Esophagus (tissue), 2 donors: ENCODE results near the gene PDZRN3. TPM values are rescaled to one million over a fixed set of nuclear protein-coding genes. Genes with fewer than 3 reads are reported as not detected.
A peak's percentile ranks its signal among the peaks of the same experiment; 100 is the strongest.

Experiments
- H3K27ac ChIP-seq, 2 donors: one replicate each; pipeline ENCODE4 v1.5.1; 2013; ENCODE audit warnings: low read depth in 2 of 2, mild to moderate bottlenecking in 2 of 2, inconsistent platforms in 1 of 2, low read length in 1 of 2, moderate library complexity in 1 of 2
- H3K27me3 ChIP-seq, 2 donors: one replicate each; pipeline ENCODE4 v1.6.1; 2013; ENCODE audit warnings: low read length in 2 of 2, control low read depth in 1 of 2, mild to moderate bottlenecking in 1 of 2; ENCODE audit not compliant: insufficient read depth in 2 of 2, control insufficient read depth in 1 of 2
- H3K36me3 ChIP-seq, 2 donors: one replicate each; pipeline ENCODE4 v1.6.1; 2013; ENCODE audit warnings: low read length in 1 of 2; ENCODE audit not compliant: control insufficient read depth in 2 of 2, insufficient read depth in 2 of 2
- H3K4me1 ChIP-seq, 2 donors: one replicate each; pipeline ENCODE4 v1.6.1; 2013; ENCODE audit warnings: low read length in 1 of 2; ENCODE audit not compliant: control insufficient read depth in 2 of 2, insufficient read depth in 2 of 2
- H3K4me3 ChIP-seq, 2 donors: one replicate each; pipeline ENCODE4 v1.5.1; 2013; ENCODE audit warnings: low read length in 2 of 2, mild to moderate bottlenecking in 2 of 2, low read depth in 1 of 2, moderate library complexity in 1 of 2
- H3K9me3 ChIP-seq, 2 donors: one replicate each; pipeline ENCODE4 v1.6.1; 2013; ENCODE audit warnings: mild to moderate bottlenecking in 2 of 2, low read depth in 1 of 2, low read length in 1 of 2, moderate library complexity in 1 of 2; ENCODE audit not compliant: control insufficient read depth in 2 of 2, insufficient read depth in 1 of 2
- WGBS, 2 donors: extraction: QIAGEN DNeasy Blood & Tissue Kit; methylation state at CpG; one replicate each; pipeline ENCODE4 v1.1.7; 2013; 5-methylcytosine and 5-hydroxymethylcytosine counted together
- polyA plus RNA-seq, 2 donors: library from polyadenylated mRNA; stranded (reverse); fragments of 200-250 nt; gene quantifications; one replicate each; pipeline ENCODE4 v1.2.3, GENCODE V29; 2013
- donor health status: healthy with polysubstance abuse.
- donor health status: Bipolar disorder and iron deficiency.

PDZRN3 gene
- polyA plus RNA-seq, 2 donors: 13.9 to 17.2 TPM

DNA sequence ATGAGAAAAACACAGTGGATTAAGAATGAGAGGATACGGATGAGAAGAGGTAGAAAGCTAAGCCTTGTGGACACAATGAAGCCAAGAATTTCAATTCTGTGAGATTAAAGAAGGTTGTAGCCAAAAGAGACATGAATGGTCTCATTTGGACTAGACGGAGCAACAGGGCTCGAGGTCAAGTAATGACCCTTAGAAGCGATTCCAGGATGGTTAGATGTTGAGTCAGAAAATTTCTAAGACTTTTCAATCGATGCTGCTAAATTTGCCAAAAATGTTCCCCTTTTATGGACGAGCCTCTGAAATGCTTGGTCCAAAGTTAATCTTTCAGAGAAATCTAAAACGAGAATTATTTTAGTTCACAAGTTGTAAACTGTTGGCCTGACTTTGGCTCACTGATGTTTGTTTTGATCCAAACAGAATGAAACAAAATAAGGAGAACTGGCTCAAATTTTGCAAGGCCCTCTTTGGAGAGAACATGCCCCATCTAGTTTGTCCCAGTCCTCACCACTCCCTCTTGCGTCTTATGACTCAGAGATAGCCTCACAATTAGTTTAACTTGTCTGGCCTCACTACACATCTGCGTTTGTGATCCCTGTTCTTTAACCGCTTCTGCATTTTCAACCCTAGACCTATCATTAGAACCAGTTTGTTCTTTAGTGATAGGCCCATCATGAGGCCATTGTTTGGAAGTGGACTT, 235.5 kb downstream of the PDZRN3 start:
- peaks cover 0 to 9% of the 10 kb centered on the region in 2 donors for H3K9me3 ChIP-seq
- WGBS, 2 donors: 59 to 76% methylated on average over 10 of the region's 10 CpGs
- H3K27me3 ChIP-seq: no peaks in the 10 kb centered on the region
- H3K27ac ChIP-seq: peak overlapping the region in 1 of 2 donors; percentile 22
- peaks cover 0 to 11% of the 10 kb centered on the region in 2 donors for H3K36me3 ChIP-seq
- H3K4me3 ChIP-seq: no peak overlapping the region
- peaks cover 0 to 3% of the 10 kb centered on the region in 2 donors for H3K4me1 ChIP-seq

DNA sequence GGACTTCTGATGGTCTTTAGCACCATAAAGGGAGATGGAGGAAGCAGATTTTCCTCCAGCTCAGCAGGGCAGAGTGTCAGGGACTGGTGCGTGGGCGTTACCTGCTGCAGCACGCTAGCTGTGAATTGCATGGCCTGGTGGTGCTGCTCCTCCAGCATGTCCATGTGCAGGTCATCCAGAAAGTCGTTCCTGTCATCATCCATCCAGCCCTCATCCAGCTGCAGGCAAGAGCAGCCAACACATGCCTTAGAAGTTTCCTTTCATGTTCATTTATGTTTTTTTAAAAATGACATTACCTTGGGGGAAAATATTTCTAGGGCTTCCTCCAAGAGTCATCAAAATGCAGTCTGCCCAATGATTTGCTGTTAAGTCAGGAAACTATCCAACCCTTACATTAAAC, 239.2 kb downstream of the PDZRN3 start:
- WGBS, 2 donors: 64 to 73% methylated on average over 4 of the region's 4 CpGs
- H3K36me3 ChIP-seq: peaks cover 0 to 19% of the 10 kb centered on the region in 2 donors
- peaks cover 0 to 3% of the 10 kb centered on the region in 2 donors for H3K4me1 ChIP-seq
- peaks cover 0 to 16% of the 10 kb centered on the region in 2 donors for H3K9me3 ChIP-seq
- no peak overlapping the region for H3K27ac ChIP-seq
- no peaks in the 10 kb centered on the region for H3K27me3 ChIP-seq
- no peak overlapping the region for H3K4me3 ChIP-seq

DNA sequence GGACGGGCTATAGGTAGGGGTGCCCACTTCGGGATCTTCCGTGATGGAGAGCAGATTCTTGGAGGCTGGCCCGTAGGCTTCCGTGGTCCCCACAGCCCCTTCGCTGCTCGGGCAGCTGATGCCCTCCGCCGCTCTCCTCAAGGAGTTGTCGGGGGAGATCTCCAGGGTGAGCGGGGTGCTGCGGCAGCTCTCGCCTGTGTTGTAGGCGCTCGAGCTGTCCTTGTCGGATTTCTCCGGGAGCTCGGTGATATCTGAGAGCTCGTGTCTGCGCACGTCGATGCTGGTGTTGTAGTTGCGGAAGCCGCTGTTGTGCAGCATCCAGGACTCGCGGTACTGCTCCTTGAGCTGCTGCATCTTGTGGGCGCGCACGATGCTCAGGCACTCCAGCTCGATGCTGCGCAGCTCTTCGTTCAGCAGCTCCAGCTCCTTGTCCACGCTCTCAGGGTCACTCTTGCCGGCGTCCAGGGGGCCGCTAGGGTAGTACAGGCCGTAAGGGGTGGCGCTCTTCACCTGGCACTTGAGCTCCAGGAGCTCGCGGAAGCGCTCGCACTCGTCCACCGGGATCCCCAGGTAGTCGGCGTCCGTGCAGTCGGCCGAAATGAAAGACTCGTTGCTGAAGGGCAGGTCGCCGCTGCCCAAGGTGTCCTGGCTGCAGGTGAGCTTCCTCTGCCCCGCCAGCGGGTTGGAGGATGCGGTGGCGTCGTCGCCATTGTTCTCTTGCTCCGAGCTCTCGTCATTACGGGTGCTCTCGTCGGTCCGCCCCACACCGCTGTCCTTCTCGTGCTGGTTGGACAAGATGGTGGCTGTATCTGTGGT, 240.4 kb downstream of the PDZRN3 start:
- no peak overlapping the region for H3K27ac ChIP-seq
- WGBS, 2 donors: 93 to 94% methylated on average over 66 of the region's 66 CpGs
- no peaks in the 10 kb centered on the region for H3K27me3 ChIP-seq
- no peaks in the 10 kb centered on the region for H3K4me1 ChIP-seq
- H3K36me3 ChIP-seq: peaks cover 0 to 17% of the 10 kb centered on the region in 2 donors
- no peak overlapping the region for H3K4me3 ChIP-seq
- H3K9me3 ChIP-seq: peaks cover 0 to 13% of the 10 kb centered on the region in 2 donors

DNA sequence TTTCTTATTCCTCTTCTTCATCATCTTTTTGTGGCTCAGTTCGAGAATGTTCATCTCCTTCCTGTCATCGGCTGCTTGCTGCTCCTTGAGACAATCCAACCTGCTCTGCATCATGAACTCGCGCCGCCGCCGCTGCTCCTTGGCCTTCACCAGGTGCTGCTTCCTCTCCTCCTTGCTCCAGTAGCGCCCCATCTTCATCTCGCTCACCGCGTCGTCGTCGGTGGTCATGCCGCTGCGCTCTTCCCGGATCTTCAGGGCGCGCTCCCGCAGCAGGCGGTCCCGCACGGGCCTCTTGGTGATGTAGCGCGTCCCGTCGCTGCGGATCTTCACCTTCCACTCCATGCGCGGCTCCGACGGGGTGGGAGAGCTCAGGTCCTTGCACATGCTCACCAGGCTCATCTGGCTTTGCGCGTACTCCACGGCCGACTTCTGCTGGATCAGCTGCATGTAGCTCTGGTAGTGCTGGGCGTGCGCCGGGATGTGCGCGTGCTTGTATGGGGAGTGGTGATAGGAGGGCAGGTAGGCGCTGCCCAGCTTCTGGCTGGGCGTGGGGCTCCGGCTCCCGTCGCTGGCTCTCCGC, 241.2 kb downstream of the PDZRN3 start:
- peaks cover 0 to 17% of the 10 kb centered on the region in 2 donors for H3K36me3 ChIP-seq
- H3K4me3 ChIP-seq: no peak overlapping the region
- WGBS, 2 donors: 92 to 93% methylated on average over 47 of the region's 47 CpGs

DNA sequence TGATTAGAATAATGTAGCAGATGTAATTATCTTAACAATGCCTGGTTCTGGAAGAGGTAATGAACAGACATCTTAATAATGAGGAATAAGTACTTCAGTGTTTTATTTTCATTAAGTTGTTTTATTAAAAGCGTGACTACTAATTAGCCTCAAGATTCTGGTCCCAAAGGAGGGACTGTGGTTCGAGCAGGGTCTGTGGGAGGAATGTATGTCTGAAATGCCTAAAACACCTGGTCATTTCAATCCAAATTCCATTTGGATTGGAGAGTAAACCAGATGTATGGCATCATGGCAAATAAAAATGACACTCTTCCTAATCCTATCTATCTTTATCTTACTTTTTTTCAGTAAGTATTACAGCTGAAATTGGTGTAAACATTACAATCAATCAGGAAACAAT, 243.2 kb downstream of the PDZRN3 start:
- H3K27ac ChIP-seq: no peak overlapping the region
- 80 to 88% methylated on average over 2 of the region's 2 CpGs for WGBS, 2 donors
- no peaks in the 10 kb centered on the region for H3K4me1 ChIP-seq
- peaks cover 0 to 14% of the 10 kb centered on the region in 2 donors for H3K36me3 ChIP-seq
- no peak overlapping the region for H3K4me3 ChIP-seq
- no peaks in the 10 kb centered on the region for H3K27me3 ChIP-seq
- peaks cover 0 to 13% of the 10 kb centered on the region in 2 donors for H3K9me3 ChIP-seq

More for the DNA sequence above, 241.2 kb downstream of the PDZRN3 start:
- Histone ChIP-seq H3K4me1 (no peaks in the 10 kb centered on the region), H3K27me3 (no peaks in the 10 kb centered on the region), H3K9me3 (peaks cover 0 to 13% of the 10 kb centered on the region in 2 donors), H3K27ac (no peak overlapping the region)

DNA sequence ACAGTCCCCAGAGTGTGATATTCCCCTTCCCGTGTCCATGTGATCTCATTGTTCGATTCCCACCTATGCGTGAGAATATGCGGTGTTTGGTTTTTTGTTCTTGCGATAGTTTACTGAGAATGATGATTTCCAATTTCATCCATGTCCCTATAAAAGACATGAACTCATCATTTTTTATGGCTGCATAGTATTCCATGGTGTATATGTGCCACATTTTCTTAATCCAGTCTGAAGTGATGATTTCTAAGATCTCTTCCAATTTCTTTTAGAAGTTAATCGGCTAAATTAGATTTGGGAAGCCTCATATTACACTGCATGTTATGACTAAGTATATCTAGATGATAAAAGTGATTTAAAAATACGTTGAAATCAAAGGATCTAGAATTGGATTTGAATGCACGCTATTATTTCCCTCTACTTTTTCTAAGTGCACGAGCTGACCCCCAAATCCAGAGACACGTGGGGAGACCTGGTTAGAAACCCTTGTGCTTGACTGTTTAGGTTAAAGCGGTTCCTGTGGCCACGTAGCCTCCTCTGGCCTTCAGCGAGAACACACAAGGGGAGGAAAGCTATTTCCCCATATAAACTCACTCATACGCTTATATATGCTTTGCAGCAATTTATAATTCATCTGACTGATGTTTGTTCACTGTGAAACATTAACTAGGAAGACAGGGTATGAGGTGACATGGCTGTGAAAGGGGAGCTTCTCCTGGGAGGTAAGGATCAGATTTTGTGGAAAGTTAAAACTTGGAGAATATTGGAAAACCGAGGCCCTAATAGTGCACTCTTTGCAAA, 243.8 kb downstream of the PDZRN3 start:
- Histone ChIP-seq H3K4me1 (no peaks in the 10 kb centered on the region), H3K4me3 (no peak overlapping the region), H3K27ac (no peak overlapping the region), H3K9me3 (peaks cover 0 to 13% of the 10 kb centered on the region in 2 donors), H3K27me3 (no peaks in the 10 kb centered on the region), H3K36me3 (peaks cover 0 to 14% of the 10 kb centered on the region in 2 donors)
- WGBS, 2 donors: 81 to 82% methylated on average over 15 of the region's 15 CpGs

DNA sequence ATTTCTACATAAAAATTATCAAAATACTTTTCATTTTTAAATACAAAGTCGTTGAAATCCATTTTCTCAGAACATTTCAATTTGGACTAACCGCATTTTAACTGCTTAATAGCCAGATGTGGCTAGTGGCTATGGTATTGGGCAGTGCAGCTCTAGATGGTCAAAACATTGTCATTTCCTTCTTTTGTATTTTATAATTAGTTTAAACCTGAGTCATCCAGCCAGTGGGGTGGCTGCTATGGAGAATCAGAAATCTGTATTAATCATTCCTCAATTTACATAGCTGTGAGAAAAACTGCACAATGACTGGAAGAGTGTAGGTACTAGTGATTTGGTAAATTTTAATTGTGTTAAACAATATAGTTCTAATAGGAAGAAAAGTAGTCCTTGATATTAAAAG, 245.3 kb downstream of the PDZRN3 start:
- Histone ChIP-seq H3K4me1 (no peaks in the 10 kb centered on the region), H3K27ac (no peak overlapping the region), H3K36me3 (peaks cover 0 to 10% of the 10 kb centered on the region in 2 donors), H3K9me3 (peaks cover 0 to 9% of the 10 kb centered on the region in 2 donors), H3K27me3 (no peaks in the 10 kb centered on the region), H3K4me3 (no peak overlapping the region)
- 69 to 71% methylated on average over 2 of the region's 2 CpGs for WGBS, 2 donors

DNA sequence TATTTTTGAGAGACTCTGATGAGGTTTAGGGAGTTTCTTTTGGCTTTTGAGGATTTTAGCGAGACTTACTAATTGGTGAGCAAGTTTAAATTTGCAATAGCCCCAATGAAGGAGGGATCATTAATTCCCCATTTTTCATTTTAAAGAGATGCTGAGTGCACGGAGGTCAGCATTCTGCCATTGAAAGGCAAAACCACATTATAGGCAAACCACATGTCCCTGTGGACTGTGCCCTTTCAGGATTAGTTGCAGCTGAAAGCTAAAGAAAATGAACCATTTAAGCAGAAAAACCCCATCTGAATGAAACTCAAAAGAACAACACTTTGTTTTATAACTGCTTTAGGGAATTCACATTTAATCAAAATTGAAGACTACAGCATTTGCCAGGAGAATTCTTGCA, 246.5 kb downstream of the PDZRN3 start:
- no peaks in the 10 kb centered on the region for H3K9me3 ChIP-seq
- WGBS, 2 donors: 49 to 65% methylated on average over 2 of the region's 2 CpGs
- H3K4me1 ChIP-seq: no peaks in the 10 kb centered on the region
- H3K4me3 ChIP-seq: no peak overlapping the region
- H3K36me3 ChIP-seq: no peaks in the 10 kb centered on the region
- H3K27ac ChIP-seq: no peak overlapping the region
- H3K27me3 ChIP-seq: no peaks in the 10 kb centered on the region

DNA sequence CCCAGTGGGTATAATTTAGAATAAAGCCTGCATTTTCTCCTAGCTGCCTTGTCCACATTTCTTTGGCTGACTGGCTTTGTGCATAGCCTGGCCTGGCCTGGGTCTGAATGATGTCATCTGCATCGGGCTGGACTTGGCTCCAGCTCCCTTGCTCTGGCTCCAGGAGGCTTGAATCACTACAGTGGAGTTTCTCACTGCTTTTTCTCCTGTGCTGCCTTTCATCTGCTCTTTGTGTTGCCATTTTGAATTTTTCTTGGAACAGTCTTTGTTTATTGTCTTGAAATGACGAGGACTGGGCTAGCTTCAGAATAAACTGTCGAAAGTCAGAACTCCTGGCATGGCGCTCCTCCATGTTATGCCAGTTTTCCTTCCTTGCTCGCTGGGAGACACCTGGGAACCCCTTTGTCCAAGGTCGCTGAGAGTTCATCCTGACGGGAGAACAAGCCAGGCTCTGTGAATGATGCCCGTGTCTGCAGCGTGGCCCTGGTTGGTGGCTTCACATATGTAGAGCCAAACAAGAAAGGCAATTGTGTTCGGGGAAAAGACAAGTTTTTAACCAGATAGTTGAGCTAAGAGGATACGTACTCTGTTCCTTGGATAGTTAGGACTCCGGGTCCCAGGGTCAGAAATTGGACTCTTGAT, 258.9 kb downstream of the PDZRN3 start:
- WGBS, 2 donors: 67 to 73% methylated on average over 12 of the region's 12 CpGs
- H3K4me3 ChIP-seq: no peak overlapping the region
- H3K4me1 ChIP-seq: no peaks in the 10 kb centered on the region
- H3K9me3 ChIP-seq: no peaks in the 10 kb centered on the region
- H3K27ac ChIP-seq: no peak overlapping the region
- no peaks in the 10 kb centered on the region for H3K36me3 ChIP-seq
- no peaks in the 10 kb centered on the region for H3K27me3 ChIP-seq
